H4 (cell line): ENCODE measurements around the gene WFIKKN1. TPM values are rescaled to one million over a fixed set of nuclear protein-coding genes. Genes with fewer than 3 reads are reported as not detected.
A peak's percentile ranks its signal among the peaks of the same experiment; 100 is the strongest.

Experiments
- DNase-seq: peaks from one replicate; pipeline ENCODE4 v3.0.0-alpha.2; 2015; ENCODE audit warnings: low spot score
- total RNA-seq: library from RNA; depleted of rRNA; stranded (reverse); fragments of >200 nt; shearing (Covaris generic); gene quantifications from 2 replicates; pipeline ENCODE4 v1.2.3, GENCODE V29; 2014; rRNA removed

WFIKKN1 gene
- total RNA-seq: not detected in 2 replicates

GRCh38 chr16:630815-631405 lies at the start of gene WFIKKN1:
Gene WFIKKN1 (plus strand): TSS chr16:630985. CDS start chr16:631254, 269 bp downstream.
- no peak for DNase-seq

GRCh38 chr16:582218-582613 lies 48.6 kb upstream of the WFIKKN1 start:
- DNase-seq: no peak

DNA sequence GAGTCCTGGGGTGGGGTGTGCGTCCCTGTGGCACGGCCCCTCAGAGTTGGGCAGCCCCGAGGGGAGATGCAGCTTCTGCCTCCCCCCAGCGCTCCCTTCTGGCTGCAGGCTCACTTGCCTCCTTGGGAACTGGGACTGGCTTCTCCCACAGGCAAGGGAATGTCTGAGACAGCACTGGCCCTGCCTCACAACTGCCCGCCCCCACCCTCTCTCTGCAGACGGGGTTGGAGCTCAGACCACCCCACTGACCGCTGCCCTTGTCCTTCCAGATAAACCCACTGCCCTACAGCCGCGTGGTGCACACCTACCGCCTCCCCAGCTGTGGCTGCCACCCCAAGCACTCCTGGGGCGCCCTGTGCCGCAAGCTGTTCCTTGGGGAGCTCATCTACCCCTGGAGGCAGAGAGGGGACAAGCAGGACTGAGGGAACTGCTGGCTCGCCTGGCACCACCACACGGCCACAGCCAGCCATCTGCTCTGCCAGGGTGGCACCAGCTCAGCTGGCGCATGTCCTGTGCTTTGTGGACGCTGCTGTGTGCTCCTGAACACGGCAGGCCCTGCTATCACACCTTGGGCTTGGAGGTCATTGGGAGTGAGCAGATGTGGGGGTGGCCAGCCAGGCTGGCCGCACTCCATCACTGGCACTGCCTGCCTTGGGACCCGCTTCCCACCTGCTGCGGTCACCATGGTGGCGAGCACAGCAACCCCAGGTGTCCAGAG lies 48.0 kb upstream of the WFIKKN1 start:
- DNase-seq: no peak

DNA sequence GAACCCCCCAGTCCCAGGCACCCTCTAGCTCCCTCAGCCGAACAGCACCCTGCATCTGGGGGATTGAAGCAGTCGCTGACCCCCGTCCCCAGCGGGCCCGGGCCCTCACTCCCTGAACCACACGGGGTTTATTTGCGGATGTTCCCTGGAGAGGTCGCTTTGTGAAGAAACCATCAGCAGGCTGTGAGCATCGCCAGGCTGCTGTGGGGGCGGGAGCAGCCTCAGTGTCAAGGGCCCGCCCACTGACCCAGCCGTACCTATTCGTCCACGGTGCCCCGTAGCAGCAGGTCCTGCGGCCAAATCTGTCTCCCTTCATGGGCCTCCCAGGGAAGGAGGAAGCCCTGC lies 47.3 kb upstream of the WFIKKN1 start:
- DNase-seq: no peak

DNA sequence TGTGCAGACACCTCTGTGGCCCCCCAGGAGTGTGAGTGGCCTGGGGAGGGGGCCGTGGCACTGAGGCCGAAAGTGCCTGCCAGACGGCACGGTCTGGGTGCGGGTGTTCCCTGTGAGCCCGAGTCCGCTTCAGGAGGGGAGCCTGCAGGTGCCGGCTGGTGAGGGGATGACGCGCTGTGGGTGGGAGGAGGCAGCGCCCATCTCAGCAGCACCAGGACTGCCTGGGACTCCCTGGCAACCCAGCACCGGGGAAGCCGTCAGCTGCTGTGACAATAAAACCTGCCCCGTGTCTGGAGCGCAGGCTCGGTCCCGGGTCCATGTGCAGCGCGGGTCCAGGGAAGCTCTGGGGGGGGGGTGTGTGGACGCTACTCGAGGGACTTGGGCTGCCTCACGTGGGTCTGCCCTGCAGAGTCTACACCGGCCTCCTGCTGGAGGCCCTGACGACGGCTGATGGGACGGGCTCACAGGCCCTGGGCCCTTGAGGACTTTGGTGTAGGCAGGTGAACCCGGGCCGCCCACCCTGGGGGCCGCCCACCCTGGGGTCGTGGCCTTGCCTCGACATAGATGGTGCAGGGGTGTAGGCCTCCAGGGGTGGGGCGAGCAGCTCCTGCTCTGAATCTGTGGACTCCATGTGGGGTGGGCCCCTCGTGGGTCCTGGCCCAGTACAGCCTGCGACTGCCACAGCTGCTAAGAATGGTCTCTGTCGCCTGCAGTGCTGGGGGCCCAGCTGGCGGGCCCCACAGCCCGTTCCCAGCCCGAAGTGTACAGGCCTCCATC lies 46.8 kb upstream of the WFIKKN1 start:
- DNase-seq: no peak

- DNase-seq: no peak
These were observed 45.4 kb upstream of the WFIKKN1 start for GRCh38 chr16:585351-585750.

GRCh38 chr16:586047-586644 lies 44.6 kb upstream of the WFIKKN1 start:
- DNase-seq: no peak

DNA sequence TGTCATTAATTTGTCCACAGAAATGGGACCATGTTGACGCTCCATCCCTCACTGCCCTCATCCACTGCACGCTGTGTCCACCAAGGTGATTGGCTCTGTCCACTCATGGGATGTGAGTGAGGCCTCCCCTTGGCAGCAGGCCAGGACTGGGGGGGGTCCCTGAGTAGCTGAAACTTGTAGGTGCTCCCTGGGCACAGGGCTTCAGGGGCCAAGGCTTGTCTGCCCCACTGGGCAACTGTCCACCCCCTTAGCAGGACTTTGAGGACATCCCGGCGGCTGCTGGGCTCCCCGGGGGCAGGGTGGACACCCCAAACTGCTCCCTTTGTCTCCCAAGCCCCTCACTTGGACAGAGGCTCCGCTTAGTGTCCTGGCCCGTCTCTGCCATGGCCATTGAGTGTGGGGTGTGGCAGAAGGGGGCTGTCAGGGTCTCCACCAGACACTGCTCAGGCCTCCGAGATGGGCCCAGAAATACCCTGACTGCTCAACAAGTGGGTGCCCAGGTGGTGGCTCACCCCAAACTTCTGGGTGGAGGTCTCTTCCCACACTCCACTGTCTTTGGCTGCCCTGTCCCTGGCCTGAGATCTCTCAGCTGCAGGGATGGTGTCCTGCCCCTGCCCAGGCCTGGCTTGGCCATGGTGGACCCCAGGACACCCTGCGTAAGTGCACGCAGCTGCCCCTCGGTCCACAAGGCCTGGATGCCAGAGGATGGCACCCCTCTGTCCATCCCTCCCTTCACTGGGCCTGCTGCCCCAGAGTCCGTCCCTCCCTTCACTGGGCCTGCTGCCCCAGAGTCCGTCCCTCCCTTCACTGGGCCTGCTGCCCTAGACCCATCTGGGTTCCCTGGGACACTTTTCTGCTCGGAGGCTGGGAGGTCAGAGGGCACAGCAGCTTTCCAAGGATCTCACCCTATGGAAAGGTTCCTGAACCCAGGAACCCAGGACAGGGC lies 43.9 kb upstream of the WFIKKN1 start:
- no peak for DNase-seq

GRCh38 chr16:588639-588888 lies 42.2 kb upstream of the WFIKKN1 start:
- DNase-seq: no peak

GRCh38 chr16:588889-589657 lies 41.7 kb upstream of the WFIKKN1 start:
- DNase-seq: peak; percentile 81

DNA sequence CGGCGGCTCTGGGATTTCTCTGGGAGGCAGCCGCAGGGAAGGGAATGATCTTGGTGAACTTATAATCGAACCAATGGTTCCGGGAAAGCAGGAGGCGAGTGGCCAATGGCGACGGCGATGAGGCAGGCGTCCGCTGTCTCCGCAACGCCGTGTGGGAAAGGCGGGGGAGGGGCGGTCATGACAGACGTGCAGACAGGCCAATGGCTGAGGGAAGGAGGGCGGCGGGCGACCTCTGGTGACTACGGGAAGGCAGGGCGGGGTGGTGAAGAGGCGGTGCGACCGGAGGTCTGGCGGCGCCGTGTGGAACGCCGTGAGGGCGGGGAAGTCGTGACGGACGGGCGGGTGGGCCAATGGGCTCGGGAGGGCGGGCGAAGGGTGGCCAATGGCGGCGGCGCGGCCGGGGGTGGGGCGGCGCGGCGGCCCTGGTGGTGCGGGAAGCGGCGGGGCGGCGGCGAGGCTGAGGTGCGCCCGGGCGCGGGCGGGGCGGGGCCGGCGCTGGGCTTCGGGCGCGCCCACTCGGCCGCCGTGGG lies 41.1 kb upstream of the WFIKKN1 start, which contains the start of gene RAB40C:
Gene RAB40C, plus strand, starts transcription at position 409 of the 530 bp plus-strand sequence. CDS start 226 bp downstream, outside the sequence.
- peak; percentile 94 for DNase-seq

DNA sequence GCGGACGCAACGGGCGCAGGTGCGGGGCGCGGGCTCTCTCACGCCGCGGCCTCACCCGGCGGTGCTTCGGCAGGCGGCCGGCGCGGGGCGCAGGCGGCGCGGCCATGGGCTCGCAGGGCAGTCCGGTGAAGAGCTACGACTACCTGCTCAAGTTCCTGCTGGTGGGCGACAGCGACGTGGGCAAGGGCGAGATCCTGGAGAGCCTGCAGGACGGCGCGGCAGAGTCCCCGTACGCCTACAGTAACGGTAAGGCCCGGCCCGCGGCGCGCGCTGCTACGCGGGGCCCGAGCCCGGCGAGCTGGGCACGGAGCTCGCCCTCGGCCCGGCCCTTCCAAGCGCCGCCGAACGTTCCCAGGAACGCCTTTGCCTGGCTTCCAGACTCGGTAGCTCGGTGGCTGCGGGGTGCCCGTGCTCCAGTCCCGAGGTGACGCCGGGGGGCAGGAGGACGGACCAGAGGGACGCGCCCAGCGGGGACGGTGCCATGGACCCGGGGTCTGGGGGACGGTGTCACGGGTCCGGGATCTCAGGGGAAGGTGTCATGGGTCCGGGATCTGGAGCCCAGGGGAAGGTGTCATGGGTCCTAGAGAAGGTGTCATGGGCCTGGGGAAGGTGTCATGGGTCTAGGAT lies 40.5 kb upstream of the WFIKKN1 start:
- no peak for DNase-seq

GRCh38 chr16:590815-591200 lies 40.0 kb upstream of the WFIKKN1 start:
- no peak for DNase-seq

GRCh38 chr16:591231-591630 lies 39.6 kb upstream of the WFIKKN1 start:
- no peak for DNase-seq

GRCh38 chr16:591892-592517 lies 38.8 kb upstream of the WFIKKN1 start:
- DNase-seq: no peak

GRCh38 chr16:592518-593306 lies 38.1 kb upstream of the WFIKKN1 start:
- no peak for DNase-seq

GRCh38 chr16:593406-593805 lies 37.4 kb upstream of the WFIKKN1 start:
- no peak for DNase-seq

- no peak for DNase-seq
These were observed 37.0 kb upstream of the WFIKKN1 start for GRCh38 chr16:593807-594206.

DNA sequence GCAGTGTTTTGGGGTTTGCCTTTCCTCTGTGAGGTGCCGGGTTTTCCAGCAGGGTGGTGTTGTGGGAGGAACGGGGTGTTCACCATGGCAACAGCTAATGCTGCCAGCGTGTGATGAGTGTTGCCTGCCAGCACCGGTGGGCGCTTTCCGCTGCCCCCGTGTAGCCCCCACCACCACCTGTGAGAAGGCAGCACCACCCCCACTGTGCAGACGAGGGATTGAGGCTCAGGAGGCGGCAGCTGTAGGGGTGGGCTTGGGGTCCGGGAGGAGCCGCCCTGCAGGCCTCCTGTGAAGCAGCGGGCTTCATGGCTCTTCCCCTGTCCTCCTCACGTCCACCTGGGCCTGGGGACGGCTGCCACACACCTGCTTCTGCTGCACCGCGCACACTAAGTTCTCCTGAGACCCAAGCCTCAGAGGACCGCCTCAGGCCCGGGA lies 35.7 kb upstream of the WFIKKN1 start:
- no peak for DNase-seq
